Daoy (cell line): ENCODE measurements around the gene UQCRH. TPM values are rescaled to one million over a fixed set of nuclear protein-coding genes. Genes with fewer than 3 reads are reported as not detected.

ENCODE experiments used
- total RNA-seq: library from RNA; depleted of rRNA; stranded (reverse); fragments of >200 nt; shearing (Covaris generic); gene quantifications from 2 replicates; pipeline ENCODE4 v1.2.3, GENCODE V29; 2014; rRNA removed

The UQCRH gene
- total RNA-seq, 1 experiment from 2014 or later = 1,452 TPM

Other genes with a start within 250 kb of the UQCRH start
- gene PIK3R3, start 171.1 kb upstream of the UQCRH start, total RNA-seq = 17.7 and 30.2 TPM in 2 replicates
- 2.7 TPM in 1 of 2 replicates, not detected in the other for gene TSPAN1, start 128.6 kb upstream of the UQCRH start, total RNA-seq
- gene P3R3URF, start 127.2 kb upstream of the UQCRH start, total RNA-seq = not detected in 2 replicates
- gene POMGNT1, start 105.3 kb upstream of the UQCRH start, total RNA-seq = 59.4 and 62.5 TPM in 2 replicates
- not detected in 2 replicates for gene LURAP1, start 100.4 kb upstream of the UQCRH start, total RNA-seq
- gene RAD54L, start 55.9 kb upstream of the UQCRH start, total RNA-seq = 19.9 and 22.5 TPM in 2 replicates
- 50.2 and 61.0 TPM in 2 replicates for gene LRRC41, start 82 bp upstream of the UQCRH start, total RNA-seq
- gene NSUN4, start 37.1 kb downstream of the UQCRH start, total RNA-seq = 22.3 and 30.6 TPM in 2 replicates
- gene FAAH, start 90.6 kb downstream of the UQCRH start, total RNA-seq = 3.8 and 6.3 TPM in 2 replicates
- 0.80 and 2.1 TPM in 2 replicates for gene DMBX1, start 186.1 kb downstream of the UQCRH start, total RNA-seq
- gene KNCN, start 247.9 kb downstream of the UQCRH start, total RNA-seq = not detected in 2 replicates